SK-N-SH (cell line): ENCODE results near the gene PCSK2. TPM values are rescaled to one million over a fixed set of nuclear protein-coding genes. Genes with fewer than 3 reads are reported as not detected.

Experiments
- CTCF ChIA-PET: fragments of 300-600, 350-600 bp; formaldehyde crosslinking; extraction: SDS; loops from one replicate; lab custom pipeline; 2021; lab: Yijun Ruan, JAX
- POLR2A ChIA-PET: fragments of 350-600 bp; sonication (Branson Sonifier 250); formaldehyde crosslinking; extraction: SDS; loops from one replicate; lab custom pipeline; 2020; ENCODE audit warnings: antibody characterized with exemption, inconsistent platforms; lab: Yijun Ruan, JAX
- DNase-seq: peaks from one replicate; pipeline ENCODE4 v3.0.0; 2012
- H2AFZ ChIP-seq: fragments of 200-600 bp; sonication (generic); 2 replicates; pipeline ENCODE4 v1.8.1; 2016; ENCODE audit warnings: antibody characterized with exemption, mild to moderate bottlenecking, low read depth
- H3F3A ChIP-seq: fragments of 200-600 bp; sonication (generic); replicated peaks from 2 replicates; pipeline ENCODE3; 2016; ENCODE audit warnings: antibody characterized with exemption, mild to moderate bottlenecking; ENCODE audit not compliant: insufficient read depth
- H3K27ac ChIP-seq, 2 experiments: fragments of 200-500 bp in 1 of 2; fragments of 200-600 bp in 1 of 2; sonication (Bioruptor generic) in 1 of 2; sonication (generic), shearing (Covaris generic) in 1 of 2; 2 replicates each; pipeline versions ENCODE4 v1.5.1 to v1.6.1; 2014 to 2016; ENCODE audit warnings: low read depth in 2 of 2, inconsistent platforms in 1 of 2, low read length in 1 of 2, mild to moderate bottlenecking in 1 of 2, mixed read lengths in 1 of 2
- H3K27me3 ChIP-seq: fragments of 200-600 bp; sonication (generic), shearing (Covaris generic); 2 replicates; pipeline ENCODE4 v1.6.1; 2016; ENCODE audit warnings: mixed run types; ENCODE audit not compliant: insufficient read depth
- H3K36me3 ChIP-seq, 2 experiments: fragments of 200-500 bp in 1 of 2; fragments of 200-600 bp in 1 of 2; sonication (Bioruptor generic) in 1 of 2; sonication (generic) in 1 of 2; replicated peaks in 1 of 2; 2 replicates each; pipeline versions ENCODE3 to v1.5.1; 2014 to 2016; ENCODE audit warnings: low read length in 1 of 2, mild to moderate bottlenecking in 1 of 2; ENCODE audit not compliant: insufficient read depth in 2 of 2, control insufficient read depth in 1 of 2
- H3K4me1 ChIP-seq, 2 experiments: fragments of 200-500 bp in 1 of 2; fragments of 200-600 bp in 1 of 2; sonication (Bioruptor generic) in 1 of 2; sonication (generic), shearing (Covaris generic) in 1 of 2; 2 replicates each; pipeline versions ENCODE4 v1.5.1 to v1.6.1; 2014 to 2016; ENCODE audit warnings: low read depth in 1 of 2, low read length in 1 of 2, mixed run types in 1 of 2; ENCODE audit not compliant: insufficient read depth in 2 of 2, control insufficient read depth in 1 of 2
- H3K4me2 ChIP-seq: fragments of 200-600 bp; sonication (generic), shearing (Covaris generic); 2 replicates; pipeline ENCODE4 v1.6.1; 2017; ENCODE audit warnings: mixed run types
- H3K4me3 ChIP-seq, 2 experiments: fragments of 200-500 bp in 1 of 2; fragments of 200-600 bp in 1 of 2; sonication (Bioruptor generic) in 1 of 2; sonication (generic), shearing (Covaris generic) in 1 of 2; 2 replicates each; pipeline versions ENCODE4 v1.5.1 to v1.8.1; 2014 to 2016; ENCODE audit warnings: low read depth in 2 of 2, inconsistent platforms in 1 of 2, low read length in 1 of 2, mild to moderate bottlenecking in 1 of 2, mixed read lengths in 1 of 2, moderate library complexity in 1 of 2
- H3K79me2 ChIP-seq: fragments of 200-600 bp; sonication (generic); 2 replicates; pipeline ENCODE4 v1.8.1; 2017; ENCODE audit warnings: mild to moderate bottlenecking; ENCODE audit not compliant: insufficient read depth
- H3K9ac ChIP-seq: fragments of 200-600 bp; sonication (generic); 2 replicates; pipeline ENCODE4 v1.6.1; 2017; ENCODE audit warnings: mixed run types
- H3K9me2 ChIP-seq: fragments of 200-600 bp; sonication (generic); 2 replicates; pipeline ENCODE4 v1.6.1; 2017; ENCODE audit warnings: mixed run types
- H3K9me3 ChIP-seq: fragments of 200-600 bp; sonication (generic); 2 replicates; pipeline ENCODE4 v1.6.1; 2017; ENCODE audit warnings: mixed run types, mild to moderate bottlenecking, moderate library complexity
- H4K20me1 ChIP-seq: fragments of 200-600 bp; sonication (generic); 2 replicates; pipeline ENCODE4 v1.6.1; 2017; ENCODE audit warnings: mild to moderate bottlenecking, mixed run types; ENCODE audit not compliant: insufficient read depth
- EZH2phosphoT487 ChIP-seq: fragments of 200-600 bp; sonication (generic); IDR thresholded peaks from 2 replicates; pipeline ENCODE4 v1.6.1; 2017; ENCODE audit warnings: low read depth, mixed run types, mild to moderate bottlenecking, antibody characterized with exemption, moderate library complexity, borderline replicate concordance
- NRF1 ChIP-seq: IDR thresholded peaks from 2 replicates; pipeline ENCODE4 v1.6.1; 2012; ENCODE audit warnings: low read depth, mild to moderate bottlenecking, low read length
- POLR2AphosphoS5 ChIP-seq: IDR thresholded peaks from 2 replicates; pipeline ENCODE4 v1.6.1; 2012; ENCODE audit warnings: low read depth, low read length
- TEAD4 ChIP-seq: IDR thresholded peaks from 2 replicates; pipeline ENCODE4 v1.4.0; 2012; ENCODE audit warnings: mild to moderate bottlenecking, borderline replicate concordance; ENCODE audit not compliant: insufficient read depth
- YY1 ChIP-seq: IDR thresholded peaks from 2 replicates; pipeline ENCODE4 v1.4.0; 2012; ENCODE audit warnings: low read depth, mild to moderate bottlenecking
- WGBS: methylation state at CpG from one replicate; pipeline ENCODE4 v1.1.6; 2017; ENCODE audit warnings: low lambda C conversion rate; 5-methylcytosine and 5-hydroxymethylcytosine counted together
- polyA plus RNA-seq, 3 experiments: library from polyadenylated mRNA; depleted of rRNA; stranded (reverse); fragments of >200 nt; gene quantifications; 2 replicates each; pipeline ENCODE4 v1.2.3, GENCODE V29; 2012
- TF ChIP-seq, protein P1 (sequence below): IDR thresholded peaks from 2 replicates; pipeline ENCODE4 v1.4.0; 2012; ENCODE audit warnings: low read depth, borderline replicate concordance
- TF ChIP-seq, protein P2 (sequence below): IDR thresholded peaks from 2 replicates; pipeline ENCODE4 v1.4.0; 2012; ENCODE audit warnings: low read depth, borderline replicate concordance
- TF ChIP-seq, protein P3 (sequence below): IDR thresholded peaks from 2 replicates; pipeline ENCODE4; 2012
- TF ChIP-seq, protein P4 (sequence below): fragments of 150-350 bp; IDR thresholded peaks from 2 replicates; pipeline ENCODE4 v1.6.1; 2016; ENCODE audit warnings: mild to moderate bottlenecking, low read depth, low read length
- TF ChIP-seq, protein P5 (sequence below): fragments of 150-350 bp; IDR thresholded peaks from 2 replicates; pipeline ENCODE4 v1.6.1; 2017; ENCODE audit warnings: antibody characterized with exemption, low read length, low read depth, borderline replicate concordance
- TF ChIP-seq, protein P6 (sequence below): IDR thresholded peaks from 2 replicates; pipeline ENCODE4 v1.6.1; 2012; ENCODE audit warnings: mild to moderate bottlenecking, low read depth, low read length, moderate library complexity

The PCSK2 gene
- polyA plus RNA-seq, 1 of the 3 experiments (the other 2 are of a cell fraction), result not detected

DNA sequence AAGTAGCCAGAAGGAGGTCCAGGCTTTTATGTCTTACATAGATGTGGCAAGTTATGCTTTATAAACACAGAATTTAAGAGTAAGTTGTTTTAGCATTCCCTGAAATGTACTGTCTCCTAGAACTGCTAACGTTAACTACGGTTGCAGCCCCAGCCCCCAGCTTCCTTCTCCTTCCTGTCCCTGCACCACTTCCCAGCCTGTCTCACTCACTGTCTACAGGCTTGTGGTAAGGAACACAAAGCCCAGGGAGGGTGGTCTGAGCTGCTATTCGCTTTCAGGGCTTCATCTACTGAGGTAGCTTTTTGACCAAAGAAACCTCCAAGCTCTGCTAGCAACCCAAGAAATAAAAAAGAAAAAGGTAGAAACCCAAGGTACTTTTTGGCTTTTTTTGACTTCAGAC is 35.9 kb downstream of the PCSK2 start:
- H3K9me2 ChIP-seq, result no peaks in the 10 kb centered on the region
- TF ChIP-seq EZH2phosphoT487, result no peak
- TF ChIP-seq NRF1, result no peak
- no peak for TF ChIP-seq POLR2AphosphoS5
- TF ChIP-seq, protein P1, sequence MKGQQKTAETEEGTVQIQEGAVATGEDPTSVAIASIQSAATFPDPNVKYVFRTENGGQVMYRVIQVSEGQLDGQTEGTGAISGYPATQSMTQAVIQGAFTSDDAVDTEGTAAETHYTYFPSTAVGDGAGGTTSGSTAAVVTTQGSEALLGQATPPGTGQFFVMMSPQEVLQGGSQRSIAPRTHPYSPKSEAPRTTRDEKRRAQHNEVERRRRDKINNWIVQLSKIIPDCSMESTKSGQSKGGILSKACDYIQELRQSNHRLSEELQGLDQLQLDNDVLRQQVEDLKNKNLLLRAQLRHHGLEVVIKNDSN, result no peak
- no peak for TF ChIP-seq YY1
- TF ChIP-seq, protein P2, sequence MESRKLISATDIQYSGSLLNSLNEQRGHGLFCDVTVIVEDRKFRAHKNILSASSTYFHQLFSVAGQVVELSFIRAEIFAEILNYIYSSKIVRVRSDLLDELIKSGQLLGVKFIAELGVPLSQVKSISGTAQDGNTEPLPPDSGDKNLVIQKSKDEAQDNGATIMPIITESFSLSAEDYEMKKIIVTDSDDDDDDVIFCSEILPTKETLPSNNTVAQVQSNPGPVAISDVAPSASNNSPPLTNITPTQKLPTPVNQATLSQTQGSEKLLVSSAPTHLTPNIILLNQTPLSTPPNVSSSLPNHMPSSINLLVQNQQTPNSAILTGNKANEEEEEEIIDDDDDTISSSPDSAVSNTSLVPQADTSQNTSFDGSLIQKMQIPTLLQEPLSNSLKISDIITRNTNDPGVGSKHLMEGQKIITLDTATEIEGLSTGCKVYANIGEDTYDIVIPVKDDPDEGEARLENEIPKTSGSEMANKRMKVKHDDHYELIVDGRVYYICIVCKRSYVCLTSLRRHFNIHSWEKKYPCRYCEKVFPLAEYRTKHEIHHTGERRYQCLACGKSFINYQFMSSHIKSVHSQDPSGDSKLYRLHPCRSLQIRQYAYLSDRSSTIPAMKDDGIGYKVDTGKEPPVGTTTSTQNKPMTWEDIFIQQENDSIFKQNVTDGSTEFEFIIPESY, result no peak
- TF ChIP-seq, protein P3, sequence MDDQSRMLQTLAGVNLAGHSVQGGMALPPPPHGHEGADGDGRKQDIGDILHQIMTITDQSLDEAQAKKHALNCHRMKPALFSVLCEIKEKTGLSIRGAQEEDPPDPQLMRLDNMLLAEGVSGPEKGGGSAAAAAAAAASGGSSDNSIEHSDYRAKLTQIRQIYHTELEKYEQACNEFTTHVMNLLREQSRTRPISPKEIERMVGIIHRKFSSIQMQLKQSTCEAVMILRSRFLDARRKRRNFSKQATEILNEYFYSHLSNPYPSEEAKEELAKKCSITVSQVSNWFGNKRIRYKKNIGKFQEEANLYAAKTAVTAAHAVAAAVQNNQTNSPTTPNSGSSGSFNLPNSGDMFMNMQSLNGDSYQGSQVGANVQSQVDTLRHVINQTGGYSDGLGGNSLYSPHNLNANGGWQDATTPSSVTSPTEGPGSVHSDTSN, result no peak
- TF ChIP-seq, protein P4, sequence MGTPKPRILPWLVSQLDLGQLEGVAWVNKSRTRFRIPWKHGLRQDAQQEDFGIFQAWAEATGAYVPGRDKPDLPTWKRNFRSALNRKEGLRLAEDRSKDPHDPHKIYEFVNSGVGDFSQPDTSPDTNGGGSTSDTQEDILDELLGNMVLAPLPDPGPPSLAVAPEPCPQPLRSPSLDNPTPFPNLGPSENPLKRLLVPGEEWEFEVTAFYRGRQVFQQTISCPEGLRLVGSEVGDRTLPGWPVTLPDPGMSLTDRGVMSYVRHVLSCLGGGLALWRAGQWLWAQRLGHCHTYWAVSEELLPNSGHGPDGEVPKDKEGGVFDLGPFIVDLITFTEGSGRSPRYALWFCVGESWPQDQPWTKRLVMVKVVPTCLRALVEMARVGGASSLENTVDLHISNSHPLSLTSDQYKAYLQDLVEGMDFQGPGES, result no peak
- no peak for TF ChIP-seq TEAD4
- TF ChIP-seq, protein P5, sequence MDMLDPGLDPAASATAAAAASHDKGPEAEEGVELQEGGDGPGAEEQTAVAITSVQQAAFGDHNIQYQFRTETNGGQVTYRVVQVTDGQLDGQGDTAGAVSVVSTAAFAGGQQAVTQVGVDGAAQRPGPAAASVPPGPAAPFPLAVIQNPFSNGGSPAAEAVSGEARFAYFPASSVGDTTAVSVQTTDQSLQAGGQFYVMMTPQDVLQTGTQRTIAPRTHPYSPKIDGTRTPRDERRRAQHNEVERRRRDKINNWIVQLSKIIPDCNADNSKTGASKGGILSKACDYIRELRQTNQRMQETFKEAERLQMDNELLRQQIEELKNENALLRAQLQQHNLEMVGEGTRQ, result no peak
- TF ChIP-seq, protein P6, sequence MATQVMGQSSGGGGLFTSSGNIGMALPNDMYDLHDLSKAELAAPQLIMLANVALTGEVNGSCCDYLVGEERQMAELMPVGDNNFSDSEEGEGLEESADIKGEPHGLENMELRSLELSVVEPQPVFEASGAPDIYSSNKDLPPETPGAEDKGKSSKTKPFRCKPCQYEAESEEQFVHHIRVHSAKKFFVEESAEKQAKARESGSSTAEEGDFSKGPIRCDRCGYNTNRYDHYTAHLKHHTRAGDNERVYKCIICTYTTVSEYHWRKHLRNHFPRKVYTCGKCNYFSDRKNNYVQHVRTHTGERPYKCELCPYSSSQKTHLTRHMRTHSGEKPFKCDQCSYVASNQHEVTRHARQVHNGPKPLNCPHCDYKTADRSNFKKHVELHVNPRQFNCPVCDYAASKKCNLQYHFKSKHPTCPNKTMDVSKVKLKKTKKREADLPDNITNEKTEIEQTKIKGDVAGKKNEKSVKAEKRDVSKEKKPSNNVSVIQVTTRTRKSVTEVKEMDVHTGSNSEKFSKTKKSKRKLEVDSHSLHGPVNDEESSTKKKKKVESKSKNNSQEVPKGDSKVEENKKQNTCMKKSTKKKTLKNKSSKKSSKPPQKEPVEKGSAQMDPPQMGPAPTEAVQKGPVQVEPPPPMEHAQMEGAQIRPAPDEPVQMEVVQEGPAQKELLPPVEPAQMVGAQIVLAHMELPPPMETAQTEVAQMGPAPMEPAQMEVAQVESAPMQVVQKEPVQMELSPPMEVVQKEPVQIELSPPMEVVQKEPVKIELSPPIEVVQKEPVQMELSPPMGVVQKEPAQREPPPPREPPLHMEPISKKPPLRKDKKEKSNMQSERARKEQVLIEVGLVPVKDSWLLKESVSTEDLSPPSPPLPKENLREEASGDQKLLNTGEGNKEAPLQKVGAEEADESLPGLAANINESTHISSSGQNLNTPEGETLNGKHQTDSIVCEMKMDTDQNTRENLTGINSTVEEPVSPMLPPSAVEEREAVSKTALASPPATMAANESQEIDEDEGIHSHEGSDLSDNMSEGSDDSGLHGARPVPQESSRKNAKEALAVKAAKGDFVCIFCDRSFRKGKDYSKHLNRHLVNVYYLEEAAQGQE, result no peak
- H3K9me3 ChIP-seq, result no peaks in the 10 kb centered on the region
- no peak overlapping the region for H2AFZ ChIP-seq
- no peaks in the 10 kb centered on the region for H3K79me2 ChIP-seq
- ChIA-PET POLR2A (no interaction called here), CTCF (interaction anchor here (1.9 kb wide), 1 partner anchor 18 kb away, joined by 5 read pairs; no protein-coding TSS in a partner anchor)
- H3K36me3 ChIP-seq, result no peaks in the 10 kb centered on the region
- no peak for DNase-seq
- H4K20me1 ChIP-seq, result no peaks in the 10 kb centered on the region
- H3K4me3 ChIP-seq, result no peak overlapping the region
- 21% methylated on average over 3 of the region's 3 CpGs for WGBS
- no peaks in the 10 kb centered on the region for H3K27me3 ChIP-seq
- no peaks in the 10 kb centered on the region for H3F3A ChIP-seq
- H3K4me2 ChIP-seq, result no peak overlapping the region
- no peak overlapping the region for H3K9ac ChIP-seq
- no peak overlapping the region for H3K27ac ChIP-seq
- H3K4me1 ChIP-seq, result no peaks in the 10 kb centered on the region
